OCI-LY7 (cell line): ENCODE measurements around the gene MDH2.

Experiments
- CTCF ChIP-seq: fragments of 200-600 bp; sonication (generic); conservative IDR thresholded peaks from 2 replicates; pipeline ENCODE4 v1.5.1; 2014; ENCODE audit warnings: mild to moderate bottlenecking, antibody characterized with exemption, low read length, moderate library complexity, mixed read lengths
- EZH2phosphoT487 ChIP-seq: fragments of 200-600 bp; sonication (generic); IDR thresholded peaks from 2 replicates; pipeline ENCODE4 v1.6.1; 2018; ENCODE audit warnings: low read depth, borderline replicate concordance, mild to moderate bottlenecking, mixed run types, antibody characterized with exemption, low read length, moderate library complexity, mixed read lengths

GRCh38 chr7:76044375-76044865, 3.5 kb upstream of the MDH2 start:
- TF ChIP-seq CTCF (no peak), EZH2phosphoT487 (no peak)
